CD4-positive, alpha-beta T cell treated with Interleukin-6 for 4 hours (primary cell): ENCODE measurements around the gene IFRD2.
"Not testable (repeated sequence)": the region's sequence is repeated elsewhere in the genome, so short reads cannot be mapped to it uniquely, and the experiment has no call there.

ENCODE experiments used
- DNase-seq: peaks from one replicate; pipeline ENCODE4 v3.0.0-alpha.2; 2020; ENCODE audit warnings: mixed read lengths

IFRD2 gene

DNA sequence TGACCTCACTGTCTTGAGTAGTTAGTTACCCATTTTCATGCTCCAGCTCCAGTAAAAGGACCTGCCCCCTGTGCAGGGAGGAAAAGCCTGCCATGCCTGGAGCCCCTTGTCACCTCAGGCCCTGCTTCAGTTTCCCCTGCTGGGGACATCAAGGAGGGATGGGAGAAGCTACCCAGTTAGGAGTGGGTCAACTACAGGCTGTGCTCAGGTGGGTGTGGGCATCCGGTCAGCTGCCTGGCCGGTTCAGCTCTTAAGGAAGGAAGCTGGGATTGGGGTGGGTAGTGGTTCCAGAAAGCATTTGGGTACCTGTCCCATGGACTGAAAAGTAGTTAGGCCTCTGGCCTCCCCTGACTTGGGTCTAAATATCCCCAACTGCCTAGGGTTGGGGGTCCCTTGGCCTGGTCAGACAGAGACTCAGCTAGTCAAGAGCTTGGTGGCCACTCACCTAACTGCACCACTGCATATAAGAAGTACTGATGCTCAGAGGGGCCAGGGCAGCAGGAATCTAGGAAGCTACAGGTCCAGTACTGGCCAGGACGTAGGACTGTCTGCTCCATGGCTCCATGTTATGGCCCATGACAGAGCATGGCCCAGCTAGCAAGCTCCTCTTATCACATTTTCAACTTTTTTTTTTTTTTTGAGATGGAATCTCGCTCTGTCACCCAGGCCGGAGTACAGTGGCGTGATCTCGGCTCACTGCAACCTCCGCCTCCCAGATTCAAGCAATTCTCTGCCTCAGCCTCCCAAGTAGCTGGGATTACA lies 12.8 kb downstream of the IFRD2 start:
- DNase-seq: no peak

DNA sequence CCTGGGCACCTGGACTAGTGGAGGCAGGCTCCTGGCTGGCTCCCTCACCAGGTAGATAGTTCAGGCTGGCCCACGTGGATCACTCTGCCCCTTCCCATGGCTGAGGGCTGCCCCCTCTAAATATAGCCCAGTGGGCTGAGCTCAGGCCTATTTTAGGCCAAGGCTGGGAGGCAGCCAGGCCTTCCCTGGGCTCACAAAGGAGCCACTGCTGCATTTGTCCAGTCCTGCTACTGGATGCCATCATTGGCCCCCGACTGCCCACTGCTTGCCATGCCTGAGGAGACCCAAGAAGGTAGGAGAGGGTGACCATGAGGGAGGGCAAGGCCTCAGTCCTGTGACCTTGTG lies 13.4 kb downstream of the IFRD2 start, which contains the start of gene LSMEM2:
Gene LSMEM2 (plus strand): TSS at position 208 of the 345 bp plus-strand sequence. CDS start 27 bp downstream, at position 235.
- DNase-seq: no peak

GRCh38 chr3:50278123-50278879 lies 13.9 kb downstream of the IFRD2 start:
- DNase-seq: no peak

DNA sequence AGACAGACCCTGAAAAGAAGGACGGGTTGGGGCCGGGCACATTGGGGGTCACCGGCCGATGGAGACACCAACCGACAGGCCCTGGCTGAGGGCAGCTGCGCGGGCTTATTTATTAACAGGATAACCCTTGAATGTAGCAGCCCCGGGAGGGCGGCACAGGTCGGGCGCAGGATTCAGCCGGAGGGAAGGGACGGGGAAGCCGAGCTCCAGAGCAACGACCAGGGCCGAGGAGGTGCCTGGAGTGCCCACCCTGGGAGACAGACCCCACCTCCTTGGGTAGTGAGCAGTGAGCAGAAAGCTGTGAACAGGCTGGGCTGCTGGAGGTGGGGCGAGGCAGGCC lies 15.5 kb downstream of the IFRD2 start:
- DNase-seq: no peak

GRCh38 chr3:50275996-50276761 lies 16.1 kb downstream of the IFRD2 start:
- DNase-seq: no peak

DNA sequence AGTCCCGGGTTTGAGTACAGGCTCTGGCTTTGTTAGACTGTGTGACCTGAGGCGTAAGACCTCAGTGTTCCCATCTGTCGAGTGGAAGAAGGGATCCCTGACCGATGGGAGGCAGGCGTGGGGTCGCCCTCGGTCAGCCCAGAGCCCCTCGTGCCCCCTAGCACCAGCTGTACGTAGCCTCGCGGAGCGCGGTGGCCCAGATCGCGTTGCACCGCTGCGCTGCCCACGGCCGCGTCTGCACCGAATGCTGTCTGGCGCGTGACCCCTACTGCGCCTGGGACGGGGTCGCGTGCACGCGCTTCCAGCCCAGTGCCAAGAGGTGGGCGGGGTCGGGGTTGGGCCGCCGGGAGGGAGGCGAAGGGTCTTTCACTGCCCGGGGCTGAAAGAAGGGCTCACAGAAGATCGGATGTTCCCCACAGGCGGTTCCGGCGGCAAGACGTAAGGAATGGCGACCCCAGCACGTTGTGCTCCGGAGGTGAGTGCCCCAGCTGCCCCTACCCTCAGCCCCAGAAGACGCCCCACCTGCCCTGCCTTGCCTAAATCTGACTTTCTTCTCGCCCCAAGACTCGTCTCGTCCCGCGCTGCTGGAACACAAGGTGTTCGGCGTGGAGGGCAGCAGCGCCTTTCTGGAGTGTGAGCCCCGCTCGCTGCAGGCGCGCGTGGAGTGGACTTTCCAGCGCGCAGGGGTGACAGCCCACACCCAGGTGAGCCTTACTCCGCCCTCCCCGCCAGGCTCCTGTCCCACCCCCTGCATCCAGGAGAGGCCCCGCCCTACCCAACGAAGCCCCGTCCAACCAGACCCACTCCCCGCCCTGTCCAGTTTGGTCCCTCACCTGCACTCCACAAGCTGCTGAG lies 16.9 kb downstream of the IFRD2 start:
- DNase-seq: no peak

DNA sequence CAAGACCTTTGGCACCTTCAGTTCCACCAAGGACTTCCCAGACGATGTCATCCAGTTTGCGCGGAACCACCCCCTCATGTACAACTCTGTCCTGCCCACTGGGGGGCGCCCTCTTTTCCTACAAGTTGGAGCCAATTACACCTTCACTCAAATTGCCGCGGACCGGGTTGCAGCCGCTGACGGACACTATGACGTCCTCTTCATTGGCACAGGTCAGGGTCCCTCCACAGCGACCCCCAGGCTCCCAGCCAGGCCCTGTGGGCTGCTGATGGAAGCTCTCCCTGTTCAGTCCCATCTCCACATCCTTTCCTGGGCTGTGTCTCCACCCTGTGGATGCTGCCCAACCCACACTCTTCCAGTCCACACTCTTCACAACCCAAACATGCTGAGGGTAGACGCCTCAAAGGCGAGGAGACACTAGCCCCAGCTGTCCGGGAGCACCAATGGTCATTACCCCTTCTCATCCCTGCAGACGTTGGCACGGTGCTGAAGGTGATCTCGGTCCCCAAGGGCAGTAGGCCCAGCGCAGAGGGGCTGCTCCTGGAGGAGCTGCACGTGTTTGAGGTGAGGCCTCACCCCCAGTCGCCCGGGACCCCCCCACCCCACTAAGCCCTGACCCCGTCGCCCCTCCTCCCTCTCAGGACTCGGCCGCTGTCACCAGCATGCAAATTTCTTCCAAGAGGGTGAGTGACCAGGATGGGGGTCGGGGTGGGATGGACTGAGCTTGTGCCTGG lies 17.7 kb downstream of the IFRD2 start:
- DNase-seq: peak; percentile 81

DNA sequence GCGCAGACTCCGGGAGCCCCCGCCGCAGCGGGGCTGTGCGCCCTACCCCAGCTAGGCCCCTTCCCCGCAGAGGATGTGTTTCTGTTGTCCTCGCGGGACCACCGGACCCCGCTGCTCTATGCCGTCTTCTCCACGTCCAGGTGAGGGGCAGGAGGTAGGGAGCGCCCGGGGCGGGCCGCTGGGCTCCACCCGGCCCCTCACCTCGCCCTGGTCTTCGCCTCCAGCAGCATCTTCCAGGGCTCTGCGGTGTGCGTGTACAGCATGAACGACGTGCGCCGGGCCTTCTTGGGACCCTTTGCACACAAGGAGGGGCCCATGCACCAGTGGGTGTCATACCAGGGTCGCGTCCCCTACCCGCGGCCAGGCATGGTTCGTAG lies 18.6 kb downstream of the IFRD2 start:
- no peak for DNase-seq

DNA sequence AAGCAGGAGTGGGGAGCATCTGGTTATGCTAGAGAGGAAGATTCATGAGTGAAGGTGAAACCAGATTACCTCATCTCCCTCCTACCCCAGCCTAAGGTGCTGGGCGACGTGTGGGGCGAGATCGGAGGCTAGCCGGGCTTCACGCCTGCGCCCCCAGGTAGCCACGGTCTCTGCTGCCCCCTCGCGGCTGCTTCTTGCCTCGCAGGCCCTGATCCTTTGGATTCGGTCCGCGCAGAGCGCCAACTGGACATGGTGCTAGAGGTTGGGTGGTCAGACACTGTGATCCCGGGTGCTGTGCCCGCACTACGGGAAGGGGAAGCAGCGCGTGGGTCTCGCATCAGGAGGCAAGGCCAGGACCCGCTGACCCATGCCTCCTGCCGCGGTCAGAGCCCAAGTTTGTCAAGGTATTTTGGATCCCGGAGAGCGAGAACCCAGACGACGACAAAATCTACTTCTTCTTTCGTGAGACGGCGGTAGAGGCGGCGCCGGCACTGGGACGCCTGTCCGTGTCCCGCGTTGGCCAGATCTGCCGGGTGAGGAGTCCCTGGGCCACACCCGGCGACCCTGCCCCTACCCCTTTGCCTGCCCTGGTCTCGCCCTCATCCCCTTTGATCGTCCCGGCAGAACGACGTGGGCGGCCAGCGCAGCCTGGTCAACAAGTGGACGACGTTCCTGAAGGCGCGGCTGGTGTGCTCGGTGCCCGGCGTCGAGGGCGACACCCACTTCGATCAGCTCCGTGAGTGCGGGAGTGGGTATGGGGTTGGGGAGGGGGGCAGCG lies 19.1 kb downstream of the IFRD2 start:
- peak; percentile 88 for DNase-seq

DNA sequence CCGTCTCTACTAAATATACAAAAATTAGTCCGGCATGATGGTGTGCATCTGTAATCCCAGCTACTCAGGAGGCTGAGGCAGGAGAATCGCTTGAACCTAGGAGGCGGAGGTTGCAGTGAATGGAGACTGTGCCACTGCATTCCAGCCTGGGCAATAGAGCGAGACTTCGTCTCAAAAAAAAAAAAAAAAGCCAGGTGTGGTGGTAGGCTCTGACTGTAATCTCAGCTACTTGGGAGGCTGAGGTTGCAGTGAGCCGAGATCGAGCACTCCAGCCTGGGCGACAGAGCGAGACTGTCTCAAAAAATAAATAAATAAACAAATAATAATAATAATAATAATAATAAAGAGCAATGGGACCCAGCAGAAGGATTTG lies 19.7 kb downstream of the IFRD2 start:
- not testable (repeated sequence) for DNase-seq

- no peak for DNase-seq
Measured at GRCh38 chr3:50271314-50271936, 20.8 kb downstream of the IFRD2 start.

GRCh38 chr3:50270422-50271224 lies 21.6 kb downstream of the IFRD2 start:
- no peak for DNase-seq

DNA sequence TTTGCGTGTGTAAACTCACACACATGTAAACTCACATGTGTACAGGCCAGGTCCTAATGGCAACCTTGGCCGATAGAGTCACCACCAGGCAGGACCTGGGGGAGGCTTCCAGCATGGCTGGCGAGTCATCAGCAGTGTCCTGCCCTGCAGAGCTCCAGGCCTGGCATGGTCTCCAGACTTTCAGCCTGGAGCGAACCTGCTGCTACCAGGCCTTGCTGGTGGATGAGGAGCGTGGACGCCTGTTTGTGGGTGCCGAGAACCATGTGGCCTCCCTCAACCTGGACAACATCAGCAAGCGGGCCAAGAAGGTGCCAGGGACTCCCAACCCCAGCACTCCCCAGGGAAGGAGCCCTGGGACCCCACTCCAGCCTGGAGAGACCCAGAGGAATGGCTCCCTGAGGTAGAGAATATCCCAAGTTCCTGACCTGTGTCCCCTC lies 22.2 kb downstream of the IFRD2 start:
- DNase-seq: no peak

GRCh38 chr3:50269460-50269859 lies 22.8 kb downstream of the IFRD2 start:
- DNase-seq: no peak

GRCh38 chr3:50268703-50269451 lies 23.4 kb downstream of the IFRD2 start, which contains the start of gene SEMA3B:
TSS of gene SEMA3B (plus strand) at chr3:50269147. CDS start at chr3:50269241, 94 bp downstream.
- no peak for DNase-seq

DNA sequence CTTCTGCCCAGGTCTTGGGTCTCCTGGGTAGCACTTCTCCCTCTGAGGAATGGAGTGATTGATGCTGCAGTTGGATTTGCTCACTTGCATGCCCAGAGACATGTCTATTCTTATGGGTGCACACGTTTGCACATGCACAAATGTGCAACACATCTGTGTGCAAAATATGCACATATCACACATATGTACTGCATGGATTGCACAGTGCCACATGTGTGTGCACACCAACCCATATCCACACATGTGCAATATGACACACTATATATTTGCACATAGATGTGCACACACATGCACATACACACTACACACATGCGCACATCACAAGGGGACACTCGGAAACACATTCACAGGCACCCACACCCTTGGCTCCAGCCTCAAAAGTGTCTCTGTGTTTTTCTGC lies 24.0 kb downstream of the IFRD2 start:
- no peak for DNase-seq

GRCh38 chr3:50267280-50267913 lies 24.8 kb downstream of the IFRD2 start:
- DNase-seq: no peak

DNA sequence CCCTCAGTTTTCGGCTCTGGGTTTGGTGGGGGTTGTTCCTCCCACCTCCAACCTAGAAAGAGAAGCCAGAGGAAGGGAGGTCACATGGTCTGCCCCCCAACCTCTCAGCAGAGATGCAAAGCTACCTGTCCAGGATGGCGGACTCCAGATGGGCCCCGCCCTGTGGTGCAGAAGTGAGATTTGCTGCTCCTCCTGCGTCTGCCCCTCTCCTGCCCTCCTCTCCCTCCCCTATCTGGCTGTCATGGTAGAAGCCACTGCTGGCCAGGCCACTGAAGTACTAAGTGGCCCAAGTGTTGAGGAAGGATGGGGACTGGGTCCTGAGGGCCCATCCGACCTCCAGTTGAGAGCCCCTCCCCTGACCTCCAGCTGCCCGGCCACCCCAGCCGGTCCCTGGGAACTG lies 25.4 kb downstream of the IFRD2 start:
- DNase-seq: no peak
